Effector memory CD4-positive, alpha-beta T cell (primary cell): Measurements from ENCODE around the gene WNT9B.

Experiments used
- DNase-seq, 3 donors: peaks; one replicate each; pipeline ENCODE4 v3.0.0-alpha.2; 2020
- H3K27ac ChIP-seq: 2 replicates; pipeline ENCODE4 v1.7.0; 2013; ENCODE audit warnings: mild to moderate bottlenecking, low read length, moderate library complexity; ENCODE audit not compliant: insufficient read depth, poor library complexity, severe bottlenecking
- H3K27me3 ChIP-seq: replicated peaks from 2 replicates; pipeline ENCODE4 v1.7.0; 2013; ENCODE audit warnings: mild to moderate bottlenecking, low read length; ENCODE audit not compliant: insufficient read depth, control insufficient read depth, poor library complexity, severe bottlenecking
- H3K36me3 ChIP-seq: 2 replicates; pipeline ENCODE4 v1.7.0; 2013; ENCODE audit warnings: mild to moderate bottlenecking, low read length, moderate library complexity; ENCODE audit not compliant: control insufficient read depth, insufficient read depth
- H3K4me1 ChIP-seq: 2 replicates; pipeline ENCODE4 v1.7.0; 2013; ENCODE audit warnings: low read length, mild to moderate bottlenecking; ENCODE audit not compliant: control insufficient read depth, insufficient read depth, poor library complexity, severe bottlenecking
- H3K4me3 ChIP-seq: 2 replicates; pipeline ENCODE4 v1.7.0; 2013; ENCODE audit warnings: low read length, low read depth, mild to moderate bottlenecking; ENCODE audit not compliant: insufficient read depth, poor library complexity, severe bottlenecking
- H3K9me3 ChIP-seq: 2 replicates; pipeline ENCODE4 v1.7.0; 2013; ENCODE audit warnings: mild to moderate bottlenecking, low read length, moderate library complexity; ENCODE audit not compliant: control insufficient read depth

WNT9B gene

DNA sequence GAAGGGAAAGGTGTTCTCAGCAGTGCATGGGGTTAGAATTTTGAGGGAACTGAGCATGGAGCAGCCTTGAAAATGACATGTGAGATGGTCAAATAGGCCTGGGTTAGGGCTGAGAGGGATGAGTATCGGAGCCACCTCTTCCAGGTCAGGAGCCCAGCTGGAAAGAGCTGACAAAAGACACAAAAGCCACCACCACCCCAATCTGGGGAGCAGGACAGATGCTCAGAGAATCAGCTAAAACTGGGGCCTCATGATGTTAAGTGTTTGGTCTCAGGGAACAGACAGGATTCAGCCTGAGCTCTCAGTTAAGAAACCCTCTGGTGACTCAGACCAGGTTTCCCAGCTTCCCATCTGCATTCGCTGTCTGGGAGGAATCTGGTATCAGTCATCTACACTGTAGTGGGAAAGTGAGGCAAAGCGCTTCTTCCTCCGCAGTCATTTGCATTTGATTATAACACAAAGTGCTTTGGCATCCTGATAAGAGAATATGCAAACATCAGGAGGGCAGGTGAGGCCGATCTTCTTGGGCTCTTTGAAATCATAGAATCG lies 2.6 kb downstream of the WNT9B start:
- DNase-seq, result no peak
- no peak overlapping the region for H3K4me3 ChIP-seq
- H3K4me1 ChIP-seq, result peaks cover 6% of the 10 kb centered on the region
- H3K9me3 ChIP-seq, result no peaks in the 10 kb centered on the region
- H3K27me3 ChIP-seq, result peaks cover 32% of the 10 kb centered on the region
- no peak overlapping the region for H3K27ac ChIP-seq
- no peaks in the 10 kb centered on the region for H3K36me3 ChIP-seq

DNA sequence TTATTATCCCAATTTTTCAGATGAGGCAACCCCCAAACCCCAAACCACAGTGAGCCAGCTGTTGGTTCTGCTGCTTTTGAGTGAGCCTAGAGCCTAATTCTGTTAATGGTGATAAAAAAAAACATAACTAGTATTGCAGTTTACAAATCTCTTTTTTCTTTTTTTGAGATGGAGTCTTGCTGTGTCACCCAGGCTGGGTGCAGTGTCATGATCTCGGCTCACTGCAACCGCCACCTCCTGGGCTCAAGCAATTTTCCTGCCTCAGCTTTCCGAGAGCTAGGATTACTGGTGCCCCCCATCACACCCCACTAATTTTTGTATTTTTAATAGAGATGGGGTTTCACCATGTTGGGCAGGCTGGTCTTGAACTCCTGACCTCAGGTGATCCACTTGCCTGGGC lies 3.1 kb downstream of the WNT9B start:
- H3K36me3 ChIP-seq, result no peaks in the 10 kb centered on the region
- H3K9me3 ChIP-seq, result no peaks in the 10 kb centered on the region
- peaks cover 32% of the 10 kb centered on the region for H3K27me3 ChIP-seq
- H3K27ac ChIP-seq, result no peak overlapping the region
- peaks cover 6% of the 10 kb centered on the region for H3K4me1 ChIP-seq
- no peak overlapping the region for H3K4me3 ChIP-seq
- no peak for DNase-seq

DNA sequence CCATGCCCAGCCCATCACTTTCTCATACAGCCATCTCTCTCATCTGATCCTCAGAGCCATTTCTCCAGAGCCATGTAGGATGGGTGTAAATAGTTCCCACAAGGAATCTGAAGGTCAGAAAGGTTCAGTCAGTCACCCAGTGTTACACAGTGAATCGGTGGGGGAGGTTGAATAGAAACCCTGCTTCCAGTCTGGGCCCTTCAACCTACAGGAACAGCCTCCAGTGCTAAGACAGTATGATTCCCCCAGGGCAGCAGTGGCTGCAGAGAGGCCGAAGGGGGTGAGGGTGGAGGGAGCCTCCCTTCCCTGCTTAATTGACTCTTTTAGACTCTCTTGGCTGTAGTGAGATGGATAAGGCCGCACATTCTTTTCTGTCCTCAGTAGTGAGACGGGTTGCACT lies 3.6 kb downstream of the WNT9B start:
- Histone ChIP-seq H3K36me3 (no peaks in the 10 kb centered on the region), H3K27ac (no peak overlapping the region), H3K4me1 (peaks cover 6% of the 10 kb centered on the region), H3K9me3 (no peaks in the 10 kb centered on the region), H3K4me3 (no peak overlapping the region), H3K27me3 (peaks cover 32% of the 10 kb centered on the region)
- DNase-seq, result no peak

DNA sequence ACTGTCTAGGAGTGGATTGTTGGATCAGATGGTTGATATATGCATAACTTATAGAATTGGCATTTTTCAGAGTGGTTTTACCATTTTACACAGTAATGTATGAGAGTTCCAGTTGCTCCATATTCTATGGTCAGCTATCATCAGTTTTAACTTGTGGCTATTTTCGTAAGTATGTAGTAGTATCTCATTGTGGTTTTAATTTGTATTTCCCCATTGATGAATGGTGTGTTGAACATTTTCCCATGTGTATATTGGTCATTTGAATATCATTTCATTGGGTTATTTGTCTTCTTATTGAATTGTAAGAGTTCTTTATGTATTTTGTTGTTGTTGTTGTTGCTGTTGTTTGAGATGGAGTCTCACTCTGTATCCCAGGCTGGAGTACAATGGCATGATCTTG lies 6.2 kb downstream of the WNT9B start:
- Histone ChIP-seq H3K27ac (no peak overlapping the region), H3K9me3 (no peaks in the 10 kb centered on the region), H3K4me1 (no peaks in the 10 kb centered on the region), H3K27me3 (peaks cover 6% of the 10 kb centered on the region), H3K36me3 (no peaks in the 10 kb centered on the region), H3K4me3 (no peak overlapping the region)
- DNase-seq, result no peak

DNA sequence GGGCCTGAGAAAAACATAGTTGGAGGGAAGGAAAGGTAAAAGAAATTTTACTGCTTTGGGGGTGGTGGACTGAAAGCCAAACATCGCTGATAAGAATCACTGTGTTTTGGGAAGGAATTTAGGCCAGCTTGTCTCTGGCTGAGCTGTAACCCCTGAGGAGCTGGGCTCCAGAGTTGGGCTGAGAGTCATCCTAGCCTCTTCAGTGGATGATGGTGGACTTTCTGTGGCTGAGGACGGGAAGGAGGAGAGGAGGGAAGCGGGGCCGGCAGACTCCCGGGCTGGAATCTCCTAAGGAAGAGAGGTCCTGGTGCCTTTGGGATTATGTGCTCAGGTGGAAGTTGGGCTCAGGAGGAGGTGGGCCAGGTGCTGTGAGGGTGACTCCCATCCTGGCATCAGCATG lies 8.6 kb downstream of the WNT9B start:
- no peaks in the 10 kb centered on the region for H3K4me1 ChIP-seq
- no peak overlapping the region for H3K4me3 ChIP-seq
- no peaks in the 10 kb centered on the region for H3K9me3 ChIP-seq
- no peaks in the 10 kb centered on the region for H3K27me3 ChIP-seq
- DNase-seq, result no peak
- no peaks in the 10 kb centered on the region for H3K36me3 ChIP-seq
- H3K27ac ChIP-seq, result no peak overlapping the region

DNA sequence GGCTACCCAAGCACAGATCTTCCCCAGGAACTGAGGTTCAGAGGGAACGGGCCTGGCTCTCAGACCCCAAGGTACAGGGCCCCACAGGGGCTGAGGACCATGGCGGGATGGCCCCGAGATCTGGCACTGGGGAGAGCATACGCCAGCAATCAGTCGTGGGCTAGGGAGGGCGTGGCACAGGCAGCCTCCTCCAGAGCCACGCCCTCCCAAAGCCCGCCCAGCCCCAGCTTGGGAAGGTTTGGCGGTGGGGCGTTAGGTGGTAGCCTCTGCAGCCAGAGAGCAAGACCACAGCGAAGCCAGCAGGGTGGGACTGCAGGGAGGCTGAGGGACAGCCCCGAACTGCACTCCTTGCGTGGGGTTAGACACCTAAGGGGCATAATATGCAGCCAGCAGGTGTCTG lies 11.6 kb downstream of the WNT9B start:
- Histone ChIP-seq H3K36me3 (no peaks in the 10 kb centered on the region), H3K4me1 (no peaks in the 10 kb centered on the region), H3K4me3 (no peak overlapping the region), H3K9me3 (no peaks in the 10 kb centered on the region), H3K27me3 (no peaks in the 10 kb centered on the region), H3K27ac (no peak overlapping the region)
- no peak for DNase-seq

DNA sequence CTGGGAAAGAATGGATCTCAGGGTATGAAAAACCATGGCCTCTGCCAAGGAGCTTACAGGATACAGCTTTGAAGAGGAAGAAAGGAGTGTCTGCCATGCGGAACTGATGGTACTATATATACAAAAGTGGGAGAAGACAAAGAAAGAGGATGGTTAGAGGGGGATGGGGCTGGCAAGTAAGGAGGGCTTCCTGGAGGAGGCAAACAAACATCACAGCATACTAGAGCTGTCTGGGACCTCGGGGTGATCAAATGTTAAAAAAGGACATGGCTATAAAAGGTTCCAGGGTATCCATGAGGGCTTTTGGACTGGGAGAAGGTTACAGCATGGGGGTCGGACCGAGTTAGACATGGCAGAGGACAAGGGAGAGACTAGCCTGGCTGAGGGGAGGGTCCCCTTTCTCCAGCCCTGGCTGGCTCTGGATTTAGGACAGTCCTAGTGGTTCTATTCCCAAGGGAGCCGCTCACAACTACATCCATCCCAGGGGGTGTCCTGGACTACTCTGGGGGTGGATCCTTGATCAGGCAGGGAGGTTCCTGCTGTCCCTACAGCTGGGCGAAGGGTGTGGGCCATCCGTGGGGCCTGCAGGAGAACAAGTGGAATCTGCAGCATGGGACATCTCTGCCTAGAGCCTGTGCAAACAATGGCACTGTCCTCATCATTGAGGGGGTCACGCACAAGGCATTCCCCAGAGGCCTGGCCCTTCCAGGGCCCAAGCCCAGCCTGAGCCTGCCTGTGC lies 12.2 kb downstream of the WNT9B start:
- DNase-seq, result no peak
- no peaks in the 10 kb centered on the region for H3K4me1 ChIP-seq
- H3K27ac ChIP-seq, result no peak overlapping the region
- no peaks in the 10 kb centered on the region for H3K9me3 ChIP-seq
- no peak overlapping the region for H3K4me3 ChIP-seq
- no peaks in the 10 kb centered on the region for H3K36me3 ChIP-seq
- no peaks in the 10 kb centered on the region for H3K27me3 ChIP-seq

DNA sequence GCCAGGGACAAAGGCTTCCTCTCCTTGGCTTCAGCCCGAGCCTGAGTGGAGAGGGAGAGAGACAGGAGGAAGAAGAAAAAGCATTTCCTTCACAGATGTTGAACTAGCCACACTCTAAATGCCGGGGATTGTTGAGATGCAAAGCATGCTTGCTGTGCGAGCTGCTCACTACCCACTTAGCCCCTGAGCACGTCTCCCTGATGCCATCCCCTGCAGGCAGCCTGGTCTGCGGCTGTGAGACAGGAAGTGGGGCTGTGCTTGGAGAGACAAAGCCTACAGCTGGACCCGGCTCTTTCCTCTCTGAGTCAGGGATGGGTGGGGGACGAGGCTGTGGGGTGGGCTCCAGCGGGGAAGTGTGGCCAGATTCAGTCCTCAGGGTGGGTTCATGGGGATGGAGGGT lies 13.7 kb downstream of the WNT9B start:
- Histone ChIP-seq H3K4me3 (no peak overlapping the region), H3K36me3 (no peaks in the 10 kb centered on the region), H3K4me1 (no peaks in the 10 kb centered on the region), H3K9me3 (no peaks in the 10 kb centered on the region), H3K27me3 (no peaks in the 10 kb centered on the region), H3K27ac (no peak overlapping the region)
- no peak for DNase-seq

DNA sequence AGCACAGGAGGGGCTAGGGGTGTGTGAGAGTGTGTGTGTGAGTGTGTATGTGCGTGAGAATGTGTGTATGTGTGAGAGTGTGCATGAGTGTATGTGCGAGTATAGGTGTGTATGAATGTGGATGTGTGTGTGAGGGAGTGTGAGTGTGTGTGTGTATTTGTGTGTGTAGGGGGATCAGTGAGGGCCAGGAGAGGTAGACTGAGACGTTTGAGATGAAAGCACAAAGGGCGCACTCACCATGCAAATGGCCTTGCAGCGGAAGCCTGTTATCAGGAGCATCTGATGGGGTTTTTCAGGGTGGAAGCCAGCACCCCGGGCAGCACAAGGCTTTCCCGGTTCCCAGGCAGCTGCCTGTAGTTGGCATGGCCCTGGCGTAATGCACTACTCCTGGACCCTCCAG lies 14.9 kb downstream of the WNT9B start:
- Histone ChIP-seq H3K36me3 (no peaks in the 10 kb centered on the region), H3K27me3 (no peaks in the 10 kb centered on the region), H3K9me3 (no peaks in the 10 kb centered on the region), H3K27ac (no peak overlapping the region), H3K4me1 (no peaks in the 10 kb centered on the region), H3K4me3 (no peak overlapping the region)
- DNase-seq, result no peak

DNA sequence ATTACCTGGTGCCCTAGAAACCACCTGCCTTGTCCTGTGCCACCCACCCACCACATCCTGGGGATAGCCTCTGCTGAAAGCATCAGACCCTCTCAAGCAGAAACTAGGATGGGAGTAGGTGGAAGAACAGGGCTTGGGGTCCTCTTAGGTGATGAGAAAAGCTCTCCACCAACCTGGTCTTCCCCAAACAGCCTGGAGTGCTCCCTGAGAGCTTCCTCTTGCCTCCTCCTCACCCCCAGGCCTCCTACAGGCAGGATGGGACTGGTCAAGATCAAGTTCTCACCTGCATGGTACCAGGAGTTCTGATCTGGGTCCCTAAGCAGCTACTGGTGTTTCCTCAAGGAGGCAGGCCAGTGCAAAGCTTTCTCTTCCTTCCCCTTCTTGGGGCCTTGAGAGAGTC lies 15.4 kb downstream of the WNT9B start:
- H3K27ac ChIP-seq, result no peak overlapping the region
- H3K36me3 ChIP-seq, result no peaks in the 10 kb centered on the region
- H3K4me1 ChIP-seq, result no peaks in the 10 kb centered on the region
- H3K9me3 ChIP-seq, result no peaks in the 10 kb centered on the region
- no peak for DNase-seq
- H3K27me3 ChIP-seq, result no peaks in the 10 kb centered on the region
- H3K4me3 ChIP-seq, result no peak overlapping the region
